Tibial artery (tissue), 4 donors: ENCODE data around the gene TNF.

Experiments
- DNase-seq, 2 donors: peaks; one replicate each; pipeline ENCODE4 v3.0.0-alpha.2; 2019
- H3K27ac ChIP-seq, 2 donors: fragments of 200-600 bp; sonication (generic) in 1 of 2; 1 replicate in 1 of 2; 2 replicates in 1 of 2; pipeline ENCODE4 v1.5.1; 2018 to 2019; ENCODE audit warnings: mild to moderate bottlenecking in 1 of 2
- H3K27me3 ChIP-seq, 2 donors: fragments of 200-600 bp; sonication (generic) in 1 of 2; one replicate each; pipeline versions ENCODE4 v1.5.1 to v1.6.0; 2016 to 2019
- H3K36me3 ChIP-seq, 3 donors: fragments of 200-600 bp; sonication (generic) in 2 of 3; one replicate each; pipeline ENCODE4 v1.5.1; 2016 to 2019; ENCODE audit warnings: mild to moderate bottlenecking in 2 of 3
- H3K4me1 ChIP-seq, 4 donors: fragments of 200-600 bp; sonication (generic) in 2 of 4; 1 replicate in 3 of 4; 2 replicates in 1 of 4; pipeline ENCODE4 v1.5.1; 2016 to 2019
- H3K4me3 ChIP-seq, 2 donors: fragments of 200-600 bp; sonication (generic) in 1 of 2; 1 replicate in 1 of 2; 2 replicates in 1 of 2; pipeline ENCODE4 v1.5.1; 2018 to 2019; ENCODE audit warnings: mild to moderate bottlenecking in 2 of 2
- H3K9me3 ChIP-seq, 3 donors: fragments of 200-600 bp; sonication (generic) in 1 of 3; one replicate each; pipeline ENCODE4 v1.5.1; 2016 to 2019
- CTCF ChIP-seq, 2 experiments: fragments of 200-600 bp in 1 of 2; fragments of 450-650 bp in 1 of 2; IDR thresholded peaks; one replicate each; pipeline ENCODE4 v1.5.1; 2017 to 2019; ENCODE audit warnings: antibody characterized with exemption in 2 of 2, mild to moderate bottlenecking in 1 of 2, moderate library complexity in 1 of 2
- intact Hi-C: fragments of 100-400 bp; cut with DNase I; formaldehyde crosslinking; loops from one replicate; pipeline ENCODE4 v1.15.0; 2023; ENCODE audit warnings: low total_unique reads

Gene TNF

GRCh38 chr6:31626952-31627351 is 51.6 kb downstream of the TNF start:
- no peak overlapping the region for H3K4me3 ChIP-seq
- H3K9me3 ChIP-seq, result no peaks in the 10 kb centered on the region
- intact Hi-C loops, result no loop called here
- peaks cover 79 to 88% (median 85%) of the 10 kb centered on the region in 3 donors for H3K36me3 ChIP-seq
- peaks cover 0 to 11% (median 4%) of the 10 kb centered on the region in 4 donors for H3K4me1 ChIP-seq
- no peak overlapping the region for H3K27ac ChIP-seq
- DNase-seq, result no peak
- no peaks in the 10 kb centered on the region for H3K27me3 ChIP-seq
- TF ChIP-seq CTCF (IDR thresholded peaks at IDR 0.05), result no peak

DNA sequence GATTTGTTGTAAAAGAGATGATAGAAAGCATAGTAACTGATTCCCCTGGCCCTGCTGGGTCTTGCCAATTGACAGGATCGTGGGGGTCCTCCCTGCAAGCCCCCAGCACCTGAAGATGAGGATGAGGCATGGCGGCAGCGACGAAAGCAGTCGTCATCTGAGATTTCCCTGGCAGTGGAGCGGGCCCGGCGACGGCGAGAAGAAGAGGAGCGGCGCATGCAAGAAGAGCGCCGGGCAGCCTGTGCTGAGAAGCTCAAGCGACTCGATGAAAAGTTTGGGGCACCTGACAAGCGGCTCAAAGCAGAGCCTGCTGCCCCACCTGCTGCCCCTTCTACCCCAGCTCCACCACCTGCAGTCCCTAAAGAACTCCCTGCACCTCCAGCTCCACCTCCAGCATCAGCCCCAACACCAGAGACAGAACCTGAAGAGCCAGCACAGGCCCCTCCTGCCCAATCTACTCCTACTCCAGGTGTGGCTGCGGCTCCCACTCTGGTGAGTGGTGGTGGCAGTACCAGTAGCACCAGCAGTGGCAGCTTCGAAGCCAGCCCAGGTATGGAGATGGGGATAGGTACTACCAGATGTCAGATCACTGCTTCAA is 52.4 kb downstream of the TNF start:
- peaks cover 79 to 96% (median 94%) of the 10 kb centered on the region in 3 donors for H3K36me3 ChIP-seq
- no peak overlapping the region for H3K4me3 ChIP-seq
- H3K4me1 ChIP-seq, result peaks cover 0 to 4% (median under 1%) of the 10 kb centered on the region in 4 donors
- DNase-seq, result no peak
- no peak overlapping the region for H3K27ac ChIP-seq
- intact Hi-C loops, result no loop called here
- no peak for TF ChIP-seq CTCF (IDR thresholded peaks at IDR 0.05)
- no peaks in the 10 kb centered on the region for H3K9me3 ChIP-seq
- H3K27me3 ChIP-seq, result no peaks in the 10 kb centered on the region
